Fibroblast of lung (primary cell): Measurements from ENCODE around the gene EHMT1.

Experiments
- CTCF ChIP-seq, 2 donors: IDR thresholded peaks in 1 of 2; conservative IDR thresholded peaks in 1 of 2; 1 replicate in 1 of 2; 2 replicates in 1 of 2; pipeline ENCODE4 v1.5.1; 2011 to 2012; ENCODE audit warnings: low read length in 2 of 2, control low read depth in 1 of 2, inconsistent platforms in 1 of 2, low read depth in 1 of 2, mild to moderate bottlenecking in 1 of 2
- EZH2 ChIP-seq: IDR thresholded peaks from 2 replicates; pipeline ENCODE4 v1.5.1; 2012; ENCODE audit warnings: low read length, control low read depth, mild to moderate bottlenecking; ENCODE audit errors: missing control alignments

- TF ChIP-seq CTCF (conservative IDR thresholded peaks at IDR 0.05 in 1 of 2, IDR thresholded peaks at IDR 0.05 in 1 of 2; ENCODE audit: low read depth in 1 of 2, low read length in 2 of 2): no peak
- TF ChIP-seq EZH2: no peak
These were observed 166.1 kb downstream of the EHMT1 start for GRCh38 chr9:137784641-137785513.
